PC-9 (cell line): Measurements from ENCODE around the gene ASTN2. TPM values are rescaled to one million over a fixed set of nuclear protein-coding genes. Genes with fewer than 3 reads are reported as not detected.

Experiments
- BruUV-seq: library from RNA; stranded (reverse); fragments of 400-500 nt; replicated peaks from 2 replicates; lab custom pipeline; 2021; lab: Mats Ljungman, UMichigan
- CTCF ChIA-PET: fragments of 300-600 bp; sonication (Branson Sonifier 250); formaldehyde crosslinking; loops from one replicate; lab custom pipeline; 2022; ENCODE audit warnings: antibody characterized with exemption; lab: Charles Lee
- POLR2A ChIA-PET: fragments of 300-600 bp; sonication (Branson Sonifier 250); formaldehyde crosslinking; loops from one replicate; lab custom pipeline; 2022; ENCODE audit warnings: antibody characterized with exemption; ENCODE audit not compliant: unreplicated experiment; lab: Charles Lee
- DNase-seq, 2 experiments: peaks; one replicate each; pipeline versions ENCODE4 v3.0.0 to v3.0.0-alpha.2; 2015 to 2022; ENCODE audit warnings: mixed read lengths in 1 of 2
- H2AFZ ChIP-seq: fragments of 200-600 bp; sonication (generic); 2 replicates; pipeline ENCODE4 v1.8.1; 2017; ENCODE audit warnings: antibody characterized with exemption
- H3F3A ChIP-seq: fragments of 200-600 bp; sonication (generic); 2 replicates; pipeline ENCODE4 v1.8.1; 2017; ENCODE audit warnings: antibody characterized with exemption, mild to moderate bottlenecking, low read depth; ENCODE audit not compliant: insufficient read depth
- H3K27ac ChIP-seq: fragments of 200-600 bp; sonication (generic); 2 replicates; pipeline ENCODE4 v1.6.1; 2016; ENCODE audit warnings: mixed run types
- H3K27me3 ChIP-seq: fragments of 200-600 bp; sonication (generic); 2 replicates; pipeline ENCODE4 v1.6.1; 2016; ENCODE audit warnings: low read depth, mixed run types; ENCODE audit not compliant: insufficient read depth
- H3K36me3 ChIP-seq: fragments of 200-600 bp; sonication (generic); 2 replicates; pipeline ENCODE4 v1.6.1; 2016; ENCODE audit warnings: low read depth, mixed run types
- H3K4me1 ChIP-seq: fragments of 200-600 bp; sonication (generic); replicated peaks from 2 replicates; pipeline ENCODE4 v1.6.1; 2016; ENCODE audit warnings: mixed run types; ENCODE audit not compliant: insufficient read depth
- H3K4me2 ChIP-seq: fragments of 200-600 bp; sonication (generic); 2 replicates; pipeline ENCODE4 v1.6.1; 2017; ENCODE audit warnings: mixed run types
- H3K4me3 ChIP-seq: fragments of 200-600 bp; sonication (generic); 2 replicates; pipeline ENCODE4 v1.6.1; 2016; ENCODE audit warnings: mixed run types
- H3K79me2 ChIP-seq: fragments of 200-600 bp; sonication (generic); 2 replicates; pipeline ENCODE4 v1.6.1; 2017; ENCODE audit warnings: low read depth, mixed run types
- H3K9me2 ChIP-seq: fragments of 200-600 bp; sonication (generic); 2 replicates; pipeline ENCODE4 v1.8.1; 2017; ENCODE audit warnings: mild to moderate bottlenecking; ENCODE audit not compliant: insufficient read depth
- H3K9me3 ChIP-seq: fragments of 200-600 bp; sonication (generic); 2 replicates; pipeline ENCODE4 v1.8.1; 2016; ENCODE audit warnings: low read depth; ENCODE audit not compliant: insufficient read depth
- H4K20me1 ChIP-seq: fragments of 200-600 bp; sonication (generic); 2 replicates; pipeline ENCODE4 v1.8.1; 2017; ENCODE audit not compliant: insufficient read depth
- EZH2 ChIP-seq: fragments of 200-600 bp; sonication (generic); IDR thresholded peaks from 2 replicates; pipeline ENCODE4 v1.8.0; 2017; ENCODE audit warnings: antibody characterized with exemption, low read depth
- intact Hi-C: fragments of 100-400 bp; cut with micrococcal nuclease; formaldehyde crosslinking; loops from one replicate; pipeline ENCODE4 v1.10.0; 2022; ENCODE audit not compliant: unreplicated experiment
- total RNA-seq: library from RNA; stranded (reverse); gene quantifications from 2 replicates; pipeline ENCODE4 v1.2.3, GENCODE V29; 2021
- TF ChIP-seq, protein P1 (sequence below): fragments of 200-600 bp; sonication (generic); conservative IDR thresholded peaks from 2 replicates; pipeline ENCODE4 v1.6.1; 2017; ENCODE audit warnings: mixed run types, antibody characterized with exemption, mild to moderate bottlenecking, moderate library complexity

ASTN2 gene
- total RNA-seq, 1 experiment from 2014 or later: 6.2 TPM

DNA sequence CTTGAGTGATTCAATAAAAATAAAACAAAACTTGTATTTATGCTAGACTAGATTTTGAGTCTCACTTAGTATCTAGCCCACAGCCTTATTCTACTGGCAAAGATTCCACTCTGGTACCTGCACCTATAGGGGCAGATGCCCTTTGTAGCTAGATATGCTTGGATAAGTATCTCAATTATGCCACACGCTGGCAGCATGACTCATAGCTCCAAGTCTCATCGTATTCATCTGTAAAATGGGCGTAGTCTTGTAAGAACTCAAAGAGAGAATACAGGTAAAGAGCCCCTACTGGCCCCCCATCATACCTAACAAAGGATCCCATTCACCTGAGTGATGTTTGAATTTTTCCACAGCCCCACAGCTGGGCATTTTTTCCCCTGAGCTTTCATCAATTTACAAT lies 45.9 kb upstream of the ASTN2 start:
- no peaks in the 10 kb centered on the region for H3K4me1 ChIP-seq
- H3K4me2 ChIP-seq: no peak overlapping the region
- no peak for DNase-seq
- no peak overlapping the region for H3K27ac ChIP-seq
- intact Hi-C loops: no loop called here
- TF ChIP-seq EZH2: no peak
- TF ChIP-seq, protein P1, sequence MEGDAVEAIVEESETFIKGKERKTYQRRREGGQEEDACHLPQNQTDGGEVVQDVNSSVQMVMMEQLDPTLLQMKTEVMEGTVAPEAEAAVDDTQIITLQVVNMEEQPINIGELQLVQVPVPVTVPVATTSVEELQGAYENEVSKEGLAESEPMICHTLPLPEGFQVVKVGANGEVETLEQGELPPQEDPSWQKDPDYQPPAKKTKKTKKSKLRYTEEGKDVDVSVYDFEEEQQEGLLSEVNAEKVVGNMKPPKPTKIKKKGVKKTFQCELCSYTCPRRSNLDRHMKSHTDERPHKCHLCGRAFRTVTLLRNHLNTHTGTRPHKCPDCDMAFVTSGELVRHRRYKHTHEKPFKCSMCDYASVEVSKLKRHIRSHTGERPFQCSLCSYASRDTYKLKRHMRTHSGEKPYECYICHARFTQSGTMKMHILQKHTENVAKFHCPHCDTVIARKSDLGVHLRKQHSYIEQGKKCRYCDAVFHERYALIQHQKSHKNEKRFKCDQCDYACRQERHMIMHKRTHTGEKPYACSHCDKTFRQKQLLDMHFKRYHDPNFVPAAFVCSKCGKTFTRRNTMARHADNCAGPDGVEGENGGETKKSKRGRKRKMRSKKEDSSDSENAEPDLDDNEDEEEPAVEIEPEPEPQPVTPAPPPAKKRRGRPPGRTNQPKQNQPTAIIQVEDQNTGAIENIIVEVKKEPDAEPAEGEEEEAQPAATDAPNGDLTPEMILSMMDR: no peak
- no peaks in the 10 kb centered on the region for H3K36me3 ChIP-seq
- no peaks in the 10 kb centered on the region for H3K9me2 ChIP-seq
- no peaks in the 10 kb centered on the region for H4K20me1 ChIP-seq
- CTCF ChIA-PET: no interaction called here
- no peak overlapping the region for H3K4me3 ChIP-seq
- POLR2A ChIA-PET: no interaction called here
- no peaks in the 10 kb centered on the region for H3K27me3 ChIP-seq
- H3K9me3 ChIP-seq: no peaks in the 10 kb centered on the region
- H3K79me2 ChIP-seq: no peaks in the 10 kb centered on the region
- H3F3A ChIP-seq: no peaks in the 10 kb centered on the region
- BruUV-seq: no TSS peak
- no peak overlapping the region for H2AFZ ChIP-seq

DNA sequence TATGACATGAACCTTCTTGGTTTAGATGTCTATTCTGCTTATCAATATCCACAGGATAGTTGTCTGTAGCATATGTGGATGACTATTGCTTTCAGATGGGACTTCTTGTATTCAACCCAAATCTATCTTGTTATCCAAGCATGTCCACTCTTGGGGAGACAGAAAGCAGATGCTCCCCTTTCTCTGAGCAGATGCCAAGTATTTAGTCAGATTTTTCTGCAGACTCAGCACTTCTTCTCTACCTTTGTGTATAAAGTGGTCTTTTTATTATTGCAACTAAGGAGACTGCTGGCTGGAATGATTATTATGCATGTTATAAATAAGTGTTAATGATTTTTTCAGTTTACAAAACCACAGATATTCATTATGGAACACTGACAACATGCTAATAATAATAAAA lies 45.1 kb upstream of the ASTN2 start:
- no peaks in the 10 kb centered on the region for H3K36me3 ChIP-seq
- no peaks in the 10 kb centered on the region for H3K79me2 ChIP-seq
- TF ChIP-seq EZH2: no peak
- TF ChIP-seq, protein P1: no peak
- no TSS peak for BruUV-seq
- H3K4me2 ChIP-seq: no peak overlapping the region
- ChIA-PET CTCF (no interaction called here), POLR2A (no interaction called here)
- H2AFZ ChIP-seq: no peak overlapping the region
- DNase-seq: no peak
- intact Hi-C loops: no loop called here
- no peak overlapping the region for H3K27ac ChIP-seq
- no peaks in the 10 kb centered on the region for H3K27me3 ChIP-seq
- no peaks in the 10 kb centered on the region for H4K20me1 ChIP-seq
- H3K9me2 ChIP-seq: no peaks in the 10 kb centered on the region
- H3F3A ChIP-seq: no peaks in the 10 kb centered on the region
- H3K9me3 ChIP-seq: no peaks in the 10 kb centered on the region
- no peaks in the 10 kb centered on the region for H3K4me1 ChIP-seq
- no peak overlapping the region for H3K4me3 ChIP-seq

DNA sequence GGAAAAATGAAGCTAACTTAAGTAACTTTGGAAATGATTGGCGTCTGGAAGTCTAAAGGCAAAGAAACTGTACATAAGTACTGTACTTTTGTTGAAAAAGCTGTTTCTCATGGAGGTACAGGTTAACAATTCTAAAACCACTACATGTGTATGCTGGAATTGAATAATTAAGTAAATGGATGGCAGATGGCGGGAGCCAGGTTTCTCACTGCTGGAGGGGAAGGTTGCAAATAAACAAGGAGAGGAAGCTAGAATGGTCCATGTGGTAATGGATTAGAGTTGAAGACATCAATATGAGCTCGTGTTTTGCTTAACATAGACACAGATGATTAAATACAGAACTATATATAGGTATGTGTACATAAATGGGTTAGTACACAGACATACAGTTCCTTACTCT lies 43.2 kb upstream of the ASTN2 start:
- Histone ChIP-seq H3K4me1 (no peaks in the 10 kb centered on the region), H3K4me2 (no peak overlapping the region), H3K9me2 (no peaks in the 10 kb centered on the region), H4K20me1 (no peaks in the 10 kb centered on the region), H3K36me3 (no peaks in the 10 kb centered on the region), H3K4me3 (no peak overlapping the region), H3K27ac (no peak overlapping the region), H3K9me3 (no peaks in the 10 kb centered on the region), H3F3A (no peaks in the 10 kb centered on the region), H2AFZ (no peak overlapping the region), H3K79me2 (no peaks in the 10 kb centered on the region), H3K27me3 (no peaks in the 10 kb centered on the region)
- no peak for TF ChIP-seq EZH2
- TF ChIP-seq, protein P1: no peak
- DNase-seq: no peak
- no TSS peak for BruUV-seq
- intact Hi-C loops: no loop called here
- ChIA-PET CTCF (no interaction called here), POLR2A (no interaction called here)
